ENCODE data around the gene KCTD1.

Gene KCTD1

GRCh38 chr18:26421503-26421902 lies 126.8 kb downstream of the KCTD1 start:
- DNase-seq: no peak

GRCh38 chr18:26419746-26420145 lies 128.6 kb downstream of the KCTD1 start:
- no peak for DNase-seq

GRCh38 chr18:26418225-26418624 lies 130.1 kb downstream of the KCTD1 start:
- no peak for DNase-seq

DNA sequence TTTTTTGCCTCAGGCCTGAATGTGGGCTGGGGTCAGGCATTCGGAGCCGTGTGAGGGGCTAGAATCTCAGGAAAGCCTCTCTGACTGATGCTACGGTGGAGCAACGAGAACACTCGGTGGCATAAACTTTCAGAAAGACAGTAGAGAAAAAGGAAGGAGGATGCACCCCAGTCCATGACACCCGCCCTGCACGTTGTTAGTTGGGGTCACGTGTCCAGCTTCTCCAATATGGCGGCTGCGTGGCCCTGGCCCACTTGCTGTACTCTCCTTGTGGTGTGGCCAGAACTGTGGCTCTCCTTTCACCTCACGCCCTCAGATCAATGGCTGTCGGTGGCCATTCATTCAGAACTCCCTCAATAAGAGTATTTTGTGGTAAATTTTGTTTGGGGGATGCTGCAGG lies 131.2 kb downstream of the KCTD1 start:
- no peak for DNase-seq

DNA sequence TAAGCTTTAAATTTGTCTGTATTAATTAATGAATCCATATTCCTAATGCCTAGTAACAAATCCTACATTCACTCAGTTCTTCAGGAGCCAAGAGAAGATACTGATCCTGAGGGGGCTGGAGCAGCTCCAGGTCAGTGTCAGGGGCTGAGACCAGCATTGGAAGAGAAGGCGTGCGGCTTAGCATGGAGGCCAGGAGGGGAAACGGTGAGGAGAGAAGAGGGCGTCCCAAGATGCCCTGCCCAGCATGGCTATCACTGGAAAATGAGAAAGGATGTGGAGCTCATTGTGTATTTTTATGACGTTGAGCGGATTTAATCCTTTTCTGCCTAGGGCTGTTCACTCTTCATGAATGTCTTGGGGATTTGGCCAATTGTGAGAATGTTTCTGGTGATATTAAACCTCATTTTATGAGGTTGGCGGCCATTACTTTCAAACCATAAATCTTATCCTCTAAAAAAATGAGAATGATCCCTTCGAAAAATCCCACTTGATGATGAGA lies 131.7 kb downstream of the KCTD1 start:
- no peak for DNase-seq

GRCh38 chr18:26415631-26416030 lies 132.7 kb downstream of the KCTD1 start:
- no peak for DNase-seq

GRCh38 chr18:26414901-26415440 lies 133.4 kb downstream of the KCTD1 start:
- no peak for DNase-seq

DNA sequence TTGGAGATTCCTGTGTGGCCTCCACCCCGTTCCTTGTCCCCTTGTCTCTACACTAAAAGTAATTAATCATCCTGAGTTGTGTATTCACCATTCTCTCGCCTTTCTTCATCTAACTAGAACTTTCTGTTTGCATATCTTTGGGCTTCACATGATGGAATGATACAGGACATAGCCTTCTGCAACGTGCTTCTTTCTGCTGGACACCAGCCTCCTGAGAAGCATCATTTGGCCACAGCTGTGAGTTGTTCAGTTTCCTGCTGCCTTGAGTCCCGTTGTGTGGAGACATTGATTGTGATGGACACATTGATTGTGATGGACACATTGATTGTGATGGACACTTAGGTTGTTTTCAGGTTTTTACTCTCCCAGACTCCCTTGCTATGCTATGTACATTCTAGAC lies 139.3 kb downstream of the KCTD1 start:
- no peak for DNase-seq

DNA sequence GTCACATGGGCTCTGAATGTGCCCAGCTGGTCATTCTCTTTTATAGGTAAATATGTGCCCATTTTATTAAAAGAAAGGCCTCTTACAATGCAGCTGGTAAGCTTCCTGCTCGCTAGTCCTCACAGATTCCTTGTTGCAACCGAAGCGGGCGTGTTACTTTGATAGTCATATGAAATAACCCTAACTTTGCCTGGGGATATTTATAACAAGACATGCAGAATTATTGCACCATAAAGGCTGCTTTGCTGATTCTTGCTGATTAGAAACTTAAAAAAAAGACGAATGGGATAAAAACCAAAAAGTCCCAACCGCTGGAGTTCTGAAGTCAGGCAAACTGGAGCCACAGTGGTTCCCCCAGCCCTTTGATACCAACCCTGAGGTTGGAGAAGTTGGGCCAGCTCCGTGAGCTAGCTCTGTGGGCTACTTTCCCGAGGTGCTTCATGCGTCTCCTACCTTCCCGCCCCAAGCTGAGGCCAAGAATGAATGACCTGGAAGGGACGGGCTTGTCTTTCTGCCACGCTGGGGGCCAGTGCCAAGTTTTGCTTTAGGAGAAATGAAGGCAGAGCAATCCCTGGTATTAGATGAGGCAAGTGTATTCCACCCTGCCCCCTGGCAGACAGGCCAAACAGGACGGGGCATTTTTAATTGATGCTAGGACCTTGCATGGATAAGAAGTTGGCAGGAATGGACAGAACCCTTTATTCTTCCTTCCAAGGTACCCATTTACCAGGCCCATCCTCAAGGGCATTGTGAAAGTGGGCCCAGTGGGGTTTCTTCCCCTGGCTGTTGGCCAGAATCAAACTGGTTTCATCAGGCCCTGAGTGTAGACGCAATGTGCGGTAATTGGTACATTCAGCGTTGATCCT lies 140.4 kb downstream of the KCTD1 start:
- no peak for DNase-seq

DNA sequence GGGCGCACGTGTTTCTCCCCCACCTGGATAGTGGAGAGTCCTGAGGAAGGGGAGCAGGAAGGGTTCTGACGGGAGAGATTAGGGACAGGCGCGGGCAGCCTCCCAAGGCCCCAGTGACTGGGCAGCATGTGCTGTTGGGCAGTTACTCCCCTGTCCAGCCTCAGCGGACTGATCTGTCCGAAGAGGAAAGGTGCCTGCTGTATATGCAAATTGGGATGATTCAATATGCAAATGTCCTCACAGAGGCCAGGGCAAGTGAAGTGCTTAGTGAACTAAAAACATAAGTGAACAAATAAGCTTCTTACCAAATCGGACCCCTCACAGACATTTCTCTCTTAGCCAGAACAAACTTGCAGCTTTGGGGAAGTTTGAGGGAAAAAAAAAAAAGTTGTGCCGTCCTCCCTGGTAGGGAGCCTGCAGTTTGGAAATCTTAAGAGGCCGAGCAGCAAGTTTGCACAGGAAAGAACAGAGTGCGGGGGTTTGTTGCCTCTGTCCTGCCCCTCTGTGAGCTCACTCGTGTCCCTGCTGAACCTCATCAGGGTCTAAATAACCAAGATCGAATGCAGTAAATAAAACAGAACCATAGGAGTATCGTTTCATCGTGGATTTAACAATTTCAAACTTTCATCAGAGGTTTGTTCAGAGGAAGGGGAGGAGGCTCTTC lies 141.4 kb downstream of the KCTD1 start:
- DNase-seq: no peak

GRCh38 chr18:26406324-26406723 lies 142.0 kb downstream of the KCTD1 start:
- DNase-seq: no peak

DNA sequence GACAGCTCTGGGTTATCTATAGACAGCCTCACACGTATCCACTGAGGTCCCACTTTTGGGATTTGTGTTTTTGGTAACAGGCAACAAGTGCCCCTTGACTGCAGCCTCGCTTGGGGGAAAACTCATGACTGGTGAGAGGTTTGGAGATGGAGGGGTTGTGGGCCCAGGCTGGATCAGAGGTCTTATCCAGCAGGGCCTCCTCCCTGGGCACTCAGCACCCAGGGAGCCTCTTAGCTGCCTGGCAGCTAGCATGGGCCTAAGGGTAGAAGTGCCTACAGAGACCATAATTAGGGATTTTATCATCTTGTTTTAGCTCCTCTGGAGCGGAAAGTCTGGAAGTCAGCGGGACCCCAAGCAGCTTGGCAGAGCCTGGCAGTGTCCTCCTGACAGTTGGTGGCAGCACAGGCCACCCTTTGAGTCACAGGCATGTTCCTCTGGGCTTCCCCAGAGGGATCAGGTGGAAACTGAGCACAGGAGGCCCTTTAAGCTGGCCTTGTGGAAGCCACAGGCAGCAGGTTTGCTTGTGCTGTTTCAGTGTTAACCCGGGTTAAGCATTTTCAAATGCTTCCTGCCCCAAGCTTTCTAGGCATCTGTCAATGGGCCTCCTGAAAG lies 143.1 kb downstream of the KCTD1 start:
- no peak for DNase-seq
